DND-41 (cell line): Measurements from ENCODE around the gene CLEC4A.

Source experiments
- CTCF ChIP-seq: IDR thresholded peaks from 2 replicates; pipeline ENCODE4 v1.5.1; 2012; ENCODE audit warnings: borderline replicate concordance, low read length, moderate library complexity, mild to moderate bottlenecking; ENCODE audit not compliant: poor library complexity, severe bottlenecking; ENCODE audit errors: extremely low read depth
- EZH2 ChIP-seq: IDR thresholded peaks from 3 replicates; pipeline ENCODE4 v1.6.1; 2012; ENCODE audit warnings: borderline replicate concordance, low read depth, mild to moderate bottlenecking, moderate library complexity, low read length, inconsistent platforms; ENCODE audit not compliant: severe bottlenecking

GRCh38 chr12:8078916-8079315, 44.5 kb upstream of the CLEC4A start:
- TF ChIP-seq CTCF (no peak), EZH2 (no peak)
